Stromal cell of bone marrow (primary cell): ENCODE results near the gene KRT78.
"Not testable (repeated sequence)": the region's sequence is repeated elsewhere in the genome, so short reads cannot be mapped to it uniquely, and the experiment has no call there.

Source experiments
- DNase-seq: peaks from one replicate; pipeline ENCODE4 v3.0.0-alpha.2; 2012; ENCODE audit warnings: low read depth

KRT78 gene, protein sequence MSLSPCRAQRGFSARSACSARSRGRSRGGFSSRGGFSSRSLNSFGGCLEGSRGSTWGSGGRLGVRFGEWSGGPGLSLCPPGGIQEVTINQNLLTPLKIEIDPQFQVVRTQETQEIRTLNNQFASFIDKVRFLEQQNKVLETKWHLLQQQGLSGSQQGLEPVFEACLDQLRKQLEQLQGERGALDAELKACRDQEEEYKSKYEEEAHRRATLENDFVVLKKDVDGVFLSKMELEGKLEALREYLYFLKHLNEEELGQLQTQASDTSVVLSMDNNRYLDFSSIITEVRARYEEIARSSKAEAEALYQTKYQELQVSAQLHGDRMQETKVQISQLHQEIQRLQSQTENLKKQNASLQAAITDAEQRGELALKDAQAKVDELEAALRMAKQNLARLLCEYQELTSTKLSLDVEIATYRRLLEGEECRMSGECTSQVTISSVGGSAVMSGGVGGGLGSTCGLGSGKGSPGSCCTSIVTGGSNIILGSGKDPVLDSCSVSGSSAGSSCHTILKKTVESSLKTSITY

DNA sequence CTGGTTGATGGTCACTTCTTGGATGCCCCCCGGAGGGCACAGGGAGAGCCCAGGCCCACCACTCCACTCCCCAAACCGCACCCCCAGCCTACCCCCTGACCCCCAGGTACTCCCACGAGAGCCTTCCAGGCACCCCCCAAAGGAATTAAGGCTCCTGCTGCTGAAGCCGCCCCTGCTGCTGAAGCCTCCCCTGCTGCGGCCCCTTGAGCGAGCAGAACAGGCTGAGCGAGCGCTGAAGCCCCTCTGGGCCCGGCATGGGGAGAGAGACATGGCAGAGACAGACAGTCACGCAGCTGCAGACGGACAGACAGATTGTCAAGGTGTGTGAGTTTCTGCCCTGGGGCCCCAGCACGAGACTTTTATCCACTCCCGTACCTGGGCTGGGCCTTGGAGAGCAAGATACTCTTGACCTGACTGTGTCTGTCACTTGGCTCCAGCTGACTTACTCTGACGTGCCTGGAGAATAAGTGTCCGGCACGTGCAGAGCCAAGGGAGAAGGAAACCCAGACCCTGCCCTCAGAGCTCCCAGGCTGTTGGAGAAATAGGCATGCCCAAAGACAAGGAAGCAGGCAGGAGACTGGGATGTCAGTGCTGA, at the start of gene KRT78:
KRT78 (minus strand) TSS at position 334 of the 595 bp plus-strand sequence; CDS start at position 270, 64 bp downstream.
- DNase-seq = no peak

DNA sequence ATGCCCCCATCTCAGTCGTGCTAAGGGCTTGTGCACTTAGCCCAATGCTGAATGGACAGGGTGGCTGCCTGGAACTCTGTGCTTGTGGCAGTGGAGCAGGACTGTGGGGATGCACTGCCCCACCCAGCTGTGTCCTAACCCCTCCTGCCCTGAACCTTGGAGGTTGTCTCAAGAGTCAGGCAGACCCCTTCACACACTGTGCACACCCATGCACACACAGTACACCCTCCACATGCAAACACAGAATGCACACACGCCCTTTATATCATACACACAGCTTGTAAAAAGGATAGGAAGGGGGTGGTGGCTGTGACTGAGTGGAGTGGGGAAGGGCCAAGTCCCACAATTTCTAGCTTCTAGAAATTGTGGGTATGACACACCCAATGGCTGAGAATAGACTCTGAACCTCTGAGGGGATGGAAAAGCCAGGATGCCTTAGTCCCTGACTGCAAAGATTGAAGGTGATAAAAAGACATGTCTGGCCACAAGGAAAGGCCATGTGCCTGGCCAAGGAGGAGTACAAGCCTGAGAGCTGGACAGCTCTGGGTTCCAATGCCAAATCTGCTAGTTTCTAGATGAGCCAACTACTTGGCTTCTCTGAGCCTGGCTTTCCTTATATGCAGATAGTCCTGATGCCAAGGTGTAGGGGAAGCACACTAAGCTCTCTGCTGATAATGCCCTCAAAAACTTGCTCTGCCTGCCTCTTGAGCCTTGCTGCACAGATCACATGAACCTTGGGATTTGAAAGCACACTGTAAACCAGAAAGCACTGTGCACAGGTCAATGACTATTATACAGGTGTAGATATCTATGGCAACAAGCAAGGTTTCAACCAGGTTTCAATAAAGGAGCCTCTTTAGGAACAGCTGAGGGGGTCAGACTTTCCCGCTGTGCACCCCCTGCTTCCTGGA, 47.7 kb upstream of the KRT78 start:
- no peak for DNase-seq

DNA sequence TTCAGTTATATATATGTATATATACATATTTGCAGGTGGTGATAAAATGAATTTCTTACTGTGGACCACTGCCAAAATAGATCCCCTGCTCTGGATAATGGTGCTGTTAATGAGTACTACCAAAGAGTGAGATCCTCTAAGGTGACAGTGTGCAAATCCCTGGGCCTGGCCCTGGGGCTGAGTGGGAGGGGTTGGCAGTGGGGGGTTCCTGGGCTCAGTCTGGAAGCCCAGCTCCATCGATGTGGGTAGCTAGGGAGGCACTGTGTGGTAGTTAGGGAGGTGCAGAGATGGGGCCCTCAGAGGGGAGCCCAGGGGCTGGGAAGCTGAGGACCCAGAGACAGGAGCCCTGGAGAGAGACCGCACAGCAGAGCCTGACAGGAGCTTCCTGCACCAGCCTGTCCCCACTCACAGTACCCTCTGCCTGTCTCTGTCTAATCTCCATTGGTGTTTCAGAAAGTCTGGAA, 47.0 kb upstream of the KRT78 start:
- no peak for DNase-seq

DNA sequence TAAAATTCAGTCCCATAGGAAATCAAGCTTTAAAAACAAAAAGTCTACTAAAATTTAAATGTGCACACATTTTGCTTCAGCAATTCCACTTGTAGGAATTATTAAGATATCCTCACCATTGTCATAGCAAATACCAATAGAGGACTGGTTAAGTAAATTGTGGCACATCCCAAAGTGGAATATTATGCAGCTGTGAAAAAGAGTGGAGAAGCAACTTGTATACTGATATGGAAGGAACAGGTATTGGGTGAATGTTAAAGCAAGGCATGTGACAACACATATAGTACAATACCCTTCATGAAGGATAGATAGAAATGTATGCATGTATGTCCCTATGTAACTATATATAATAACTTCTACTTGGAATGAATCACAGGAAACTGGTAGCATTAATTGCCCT, 44.2 kb upstream of the KRT78 start:
- DNase-seq = no peak

DNA sequence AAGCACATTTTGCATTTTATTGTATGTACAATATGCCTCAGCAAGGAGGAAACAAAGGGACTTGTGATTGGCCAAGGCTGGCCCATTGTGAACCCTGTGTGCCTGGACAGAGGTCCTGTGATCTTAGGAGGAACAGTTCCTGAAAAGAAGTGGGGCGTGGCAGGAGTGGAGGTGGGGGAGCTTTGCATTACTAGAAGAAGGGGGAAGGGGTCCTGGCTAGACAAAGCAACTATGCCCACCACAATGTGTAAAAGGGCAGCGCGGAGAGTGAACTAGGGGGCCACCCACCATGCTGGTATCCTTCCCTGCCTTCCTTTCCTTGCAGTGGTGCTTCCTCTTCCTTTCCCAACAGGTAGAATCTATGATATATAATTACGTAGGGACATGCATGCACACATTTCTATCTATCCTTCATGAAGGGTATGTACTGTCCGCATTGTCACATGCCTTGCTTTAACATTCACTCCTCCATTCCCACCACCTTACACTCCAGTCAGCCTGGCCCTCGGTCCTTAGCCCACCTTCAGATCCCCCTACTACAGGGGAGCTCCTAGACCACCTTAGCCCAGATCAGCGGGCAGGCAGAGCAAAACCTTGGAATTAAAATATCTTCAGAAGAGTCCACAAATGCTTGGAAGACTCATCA, 43.5 kb upstream of the KRT78 start:
- DNase-seq = no peak

DNA sequence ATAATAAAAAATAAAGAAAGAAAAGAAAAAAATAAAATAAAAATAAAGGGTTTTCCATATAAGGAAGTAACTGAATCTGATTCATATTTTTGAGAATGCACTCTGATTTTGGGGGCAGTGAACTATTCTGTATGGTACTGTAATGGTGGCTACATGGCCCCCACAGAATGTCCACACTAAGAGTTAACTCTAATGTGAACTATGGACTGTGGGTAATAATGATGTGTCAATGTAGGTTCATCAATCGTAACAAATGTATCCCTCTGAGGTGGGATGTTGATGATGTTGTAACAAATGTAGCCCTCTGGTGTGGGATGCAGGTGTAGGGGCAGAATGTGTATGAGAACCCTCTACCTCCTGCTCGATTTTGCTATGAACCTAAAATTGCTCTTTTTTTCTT, 42.2 kb upstream of the KRT78 start:
- no peak for DNase-seq

DNA sequence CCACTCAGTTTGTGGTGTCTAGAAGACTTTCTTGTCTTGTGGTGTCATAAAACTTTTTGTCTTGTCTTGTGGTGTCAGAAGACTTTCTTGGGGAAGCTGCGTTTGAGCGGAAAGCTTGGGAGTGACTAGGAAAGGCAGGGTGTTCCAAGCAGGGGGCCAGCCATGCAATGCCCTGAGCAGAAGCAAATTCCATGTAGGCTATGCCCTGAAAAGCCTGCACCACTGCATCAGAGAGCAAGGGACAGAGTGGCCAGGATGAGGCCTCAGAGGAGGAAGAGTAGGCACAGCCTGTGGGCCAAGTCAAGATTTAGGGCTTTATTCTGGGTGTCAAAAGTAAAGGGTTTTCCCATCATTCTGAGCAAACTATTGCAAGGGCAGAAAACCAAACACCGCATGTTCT, 41.6 kb upstream of the KRT78 start:
- no peak for DNase-seq

DNA sequence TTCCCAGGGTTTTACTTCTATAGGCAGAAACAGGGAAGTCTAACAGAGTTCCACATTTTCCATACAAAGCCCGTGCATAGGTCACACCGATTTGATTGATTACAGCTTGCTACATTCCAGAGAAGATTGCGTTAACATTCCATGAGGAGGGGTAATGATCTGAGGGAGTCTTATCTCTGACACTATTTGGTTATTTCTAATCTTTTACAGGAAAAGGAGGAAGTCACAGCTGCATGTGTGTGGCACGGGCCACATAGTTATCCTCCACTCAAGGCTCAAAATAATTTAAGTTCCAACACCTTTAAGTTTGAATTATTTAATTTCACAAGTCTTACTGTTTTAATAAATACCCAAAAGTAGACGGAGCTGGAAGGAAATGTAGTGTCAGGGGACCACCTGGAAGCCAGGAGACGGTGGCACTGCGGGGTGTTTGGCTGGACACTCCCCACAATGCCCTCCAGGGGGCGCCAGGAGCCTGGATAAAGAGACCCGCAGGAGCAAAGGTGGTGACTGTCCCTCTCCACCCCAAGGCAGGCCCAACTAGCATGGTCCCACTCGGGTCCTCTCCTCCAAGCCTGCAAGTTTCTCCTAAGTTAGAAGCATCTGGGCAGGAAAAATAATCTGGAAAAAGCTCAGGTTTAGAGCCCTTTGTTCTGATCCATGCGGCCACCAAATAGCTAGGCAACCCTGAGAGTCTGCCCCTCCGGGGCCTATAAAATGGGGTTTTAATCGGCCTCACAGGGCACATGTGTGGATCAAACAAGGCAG, 35.9 kb upstream of the KRT78 start:
- DNase-seq = no peak

DNA sequence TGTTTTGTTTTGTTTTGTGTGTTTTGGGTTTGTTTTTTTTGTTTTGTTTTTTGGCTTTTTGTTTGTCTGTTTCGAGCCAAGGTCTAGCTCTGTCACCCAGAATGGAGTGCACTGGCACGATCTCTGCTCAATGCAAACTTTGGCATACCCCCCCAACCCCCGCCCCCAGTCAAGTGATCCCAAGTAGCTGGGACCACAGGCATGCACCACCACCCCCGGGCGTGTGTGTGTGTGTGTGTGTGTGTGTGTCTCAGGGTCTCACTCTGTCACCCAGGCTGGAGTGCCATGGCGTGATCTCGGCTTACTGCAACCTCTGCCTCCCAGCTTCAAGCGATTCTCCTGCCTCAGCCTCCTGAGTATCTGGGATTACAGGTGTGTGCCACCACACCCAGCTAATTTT, 31.7 kb upstream of the KRT78 start:
- DNase-seq = not testable (repeated sequence)

DNA sequence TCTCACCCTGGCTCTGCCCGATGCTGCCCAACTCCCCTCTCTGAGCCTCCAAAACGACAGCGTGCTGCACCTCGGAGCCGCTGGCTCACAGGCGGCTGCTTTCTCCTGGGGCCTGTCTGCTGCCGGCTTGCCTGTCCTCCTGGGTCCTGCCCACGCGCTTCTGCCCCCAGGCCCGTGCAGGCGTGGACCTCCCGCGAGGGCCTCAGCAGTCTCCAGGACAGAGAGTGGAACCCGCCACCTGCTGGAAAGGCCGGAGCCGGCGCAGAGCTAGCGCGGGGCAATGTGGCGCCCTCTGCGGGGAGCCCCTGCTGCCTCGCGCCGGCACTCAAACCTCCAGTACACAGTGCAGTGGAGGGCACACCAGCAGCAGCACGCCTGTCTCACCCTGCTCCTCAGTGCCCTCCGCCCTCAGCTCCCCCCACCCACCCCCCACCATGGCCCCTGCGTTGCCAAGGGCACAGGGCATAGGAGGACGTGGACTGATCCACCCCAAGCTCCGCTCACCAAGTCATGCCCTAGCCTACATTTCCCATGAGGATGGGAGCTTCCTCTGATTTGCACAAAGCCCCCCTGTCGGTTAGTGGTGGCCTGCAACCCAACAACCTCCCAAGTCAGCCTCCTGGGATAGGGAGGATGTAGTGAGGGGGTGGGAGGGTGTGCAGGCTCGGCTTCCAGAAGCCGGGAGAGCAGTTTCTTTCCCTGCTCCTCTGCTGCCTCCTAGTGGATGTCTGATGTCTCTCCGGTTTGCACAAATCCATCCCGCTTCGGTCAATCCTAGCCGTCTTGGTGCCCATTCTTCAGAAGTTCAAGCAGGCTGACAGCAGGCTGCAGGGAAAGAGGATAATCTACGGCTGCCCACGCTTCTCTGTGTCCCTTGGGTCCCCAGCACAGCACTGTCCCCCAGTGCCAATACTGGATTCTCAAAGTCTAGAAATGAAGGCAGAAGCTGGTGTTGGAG, 30.9 kb upstream of the KRT78 start:
- peak; percentile 76 for DNase-seq

DNA sequence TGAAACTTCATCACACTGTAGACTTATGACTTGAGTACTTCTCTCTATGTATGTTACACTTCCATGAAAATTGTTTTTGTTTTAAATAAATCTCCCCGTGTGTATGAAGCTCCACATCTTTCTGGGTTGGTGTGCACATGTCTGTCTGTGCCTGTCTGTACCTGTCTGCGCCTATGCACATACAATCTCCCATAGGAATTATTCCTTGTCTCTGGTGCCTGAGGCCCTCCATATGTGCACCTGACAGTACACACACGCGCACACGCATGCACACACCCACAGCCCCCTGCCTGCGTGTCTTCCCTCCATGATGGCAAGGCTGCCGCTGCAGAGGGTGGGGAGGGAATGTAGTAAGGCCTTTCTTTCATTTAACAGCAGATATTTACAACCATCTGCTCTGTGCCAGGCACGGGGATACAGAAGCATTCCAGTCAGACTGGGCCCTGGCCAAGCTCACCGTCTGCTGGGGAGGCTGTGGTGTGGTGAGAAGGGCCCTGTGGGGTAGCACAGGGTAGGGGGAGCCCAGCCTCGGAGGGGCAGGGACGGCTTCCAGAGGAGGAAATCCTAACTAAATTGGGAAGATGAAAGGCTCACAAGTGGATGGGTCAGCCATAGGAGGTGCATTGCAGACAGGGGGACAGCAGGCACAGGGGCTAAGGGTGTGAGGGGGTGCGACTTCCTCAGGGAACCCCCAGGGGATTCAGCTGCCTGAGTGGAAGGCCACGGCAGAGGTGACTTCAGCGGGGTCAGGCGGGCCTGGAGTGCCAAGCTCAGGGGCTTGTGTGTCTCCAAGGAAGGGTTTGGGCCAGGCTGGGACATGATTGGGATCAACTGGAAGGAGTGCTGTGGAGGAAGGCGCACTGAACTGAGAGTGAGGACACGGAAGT, 30.0 kb upstream of the KRT78 start:
- DNase-seq = no peak

DNA sequence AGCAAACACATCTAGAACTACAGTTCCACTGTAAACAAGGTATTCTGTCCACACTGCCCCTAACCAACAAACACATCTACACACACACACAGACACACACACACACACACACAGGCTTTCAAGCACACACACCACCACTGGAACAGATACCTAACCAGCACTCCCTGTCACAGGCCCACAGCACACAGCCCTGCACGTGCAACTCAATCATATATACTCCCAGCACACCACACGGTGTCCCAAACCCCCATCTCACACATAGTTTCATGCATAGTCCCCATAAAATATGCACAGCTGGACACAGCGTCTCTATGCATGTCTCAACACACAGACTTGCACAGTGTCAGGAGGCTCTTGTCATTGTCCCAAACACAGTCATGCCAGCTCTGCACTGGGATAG, 28.4 kb upstream of the KRT78 start:
- no peak for DNase-seq

DNA sequence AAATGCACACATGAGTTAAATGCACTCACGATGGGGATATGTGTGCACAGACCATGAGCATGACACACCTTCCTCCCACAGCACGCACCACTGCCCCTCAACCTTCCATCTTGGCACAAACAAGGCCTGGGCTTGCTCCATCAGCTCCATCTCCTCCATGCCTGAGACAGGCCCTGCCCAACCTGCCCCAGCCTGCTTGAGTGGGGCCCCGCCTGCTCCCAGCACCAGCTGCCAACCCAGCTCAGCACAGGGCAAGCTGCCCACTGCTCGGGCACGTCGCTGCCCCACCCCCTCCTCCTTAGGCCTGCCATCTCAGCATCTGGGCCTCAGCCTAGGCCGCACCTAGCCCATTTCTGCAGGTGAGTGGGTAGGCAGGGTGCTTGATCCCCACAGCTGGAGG, 27.6 kb upstream of the KRT78 start:
- no peak for DNase-seq

DNA sequence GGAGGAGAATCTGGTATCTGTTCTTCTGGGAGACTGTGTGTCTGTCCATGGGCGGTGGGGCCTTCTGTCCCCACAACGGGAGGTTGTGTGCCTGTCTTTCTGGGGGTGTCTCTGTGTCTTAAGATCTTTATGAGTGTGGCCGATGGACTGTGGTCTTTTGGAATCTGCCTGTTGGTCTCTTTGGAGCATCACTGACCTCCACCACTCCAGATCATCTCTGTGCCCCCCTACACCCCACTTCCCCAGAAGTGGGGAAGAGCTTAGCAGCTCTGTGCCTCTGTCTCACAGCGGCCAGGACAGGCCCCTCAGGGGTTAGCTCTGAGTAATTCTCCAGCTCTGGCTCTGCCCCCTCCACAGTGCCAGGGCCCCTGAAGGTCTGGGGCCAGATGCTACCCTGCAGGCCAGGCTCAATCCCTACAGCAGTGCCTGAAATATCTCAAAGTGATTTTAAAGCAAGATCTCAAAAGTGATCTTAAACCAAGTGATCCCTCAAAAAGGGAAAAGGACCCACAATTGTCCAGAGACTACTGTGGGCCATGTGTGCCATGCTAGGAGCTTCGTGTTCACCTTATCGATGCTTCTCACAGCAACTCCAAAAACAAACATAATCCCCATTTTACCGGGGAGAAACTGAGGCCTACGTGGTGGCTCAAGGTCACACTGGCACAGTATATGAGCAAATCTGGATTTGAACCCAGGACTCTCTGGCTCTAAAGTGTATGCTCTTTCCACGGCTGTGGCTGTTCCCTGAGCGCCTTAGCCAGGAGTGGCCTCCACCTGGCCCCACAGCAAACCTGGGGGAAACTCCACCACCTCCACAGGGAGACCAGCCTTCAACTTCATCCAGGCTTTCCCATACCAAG, 26.0 kb upstream of the KRT78 start:
- no peak for DNase-seq

DNA sequence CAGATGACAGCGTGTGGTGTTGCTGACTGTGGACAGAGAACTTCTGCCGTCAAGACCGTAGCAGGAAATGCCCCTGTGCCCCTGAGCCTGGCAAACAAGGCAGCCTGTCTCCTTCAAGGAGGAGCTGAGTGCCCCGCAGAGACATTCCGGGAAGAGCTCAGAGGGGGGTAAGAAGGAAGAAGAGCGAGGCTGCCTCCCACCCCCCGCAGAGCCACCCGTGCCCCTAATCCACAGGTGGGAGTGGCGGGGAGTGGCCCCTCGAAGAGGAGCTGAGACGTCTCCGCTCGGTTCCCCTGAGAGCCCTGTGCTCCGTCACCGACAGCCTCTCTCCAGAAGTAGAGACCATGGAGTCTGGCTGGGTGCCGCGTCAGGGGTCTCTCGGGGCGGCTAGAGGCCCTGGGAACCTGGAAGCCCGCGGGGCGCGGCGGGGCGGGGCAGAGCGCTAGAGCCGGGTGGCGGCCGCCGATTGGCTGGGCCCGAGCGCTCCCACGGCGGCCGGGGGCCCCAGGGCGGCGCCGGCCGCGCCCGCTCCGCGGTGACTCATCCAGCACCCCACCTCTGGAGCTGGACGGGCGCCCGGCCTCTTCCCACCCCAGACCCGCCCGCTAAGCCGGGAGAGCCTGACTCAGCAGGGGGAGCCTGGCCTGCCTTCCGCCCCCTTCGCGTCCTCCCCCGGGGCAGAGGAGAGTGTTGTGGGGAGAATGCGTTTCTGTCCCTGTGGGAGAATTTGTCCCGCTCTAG, 25.2 kb upstream of the KRT78 start:
- DNase-seq = peak; percentile 84

DNA sequence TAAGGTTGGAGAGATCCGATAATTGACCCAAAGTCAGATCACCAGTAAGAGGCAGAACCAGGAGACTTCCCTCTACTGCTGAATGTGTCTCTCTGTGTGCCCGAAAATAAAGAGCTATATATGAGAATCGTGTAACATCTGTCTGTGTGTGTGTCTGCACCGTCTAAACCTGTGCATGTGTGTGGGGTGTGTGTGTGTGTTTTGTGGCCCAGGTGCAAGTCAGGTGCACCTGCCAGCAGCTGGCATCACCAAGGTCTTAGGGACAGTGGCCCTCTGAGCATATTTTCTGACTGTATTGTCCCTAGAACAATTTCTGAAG, 24.7 kb upstream of the KRT78 start:
- no peak for DNase-seq

DNA sequence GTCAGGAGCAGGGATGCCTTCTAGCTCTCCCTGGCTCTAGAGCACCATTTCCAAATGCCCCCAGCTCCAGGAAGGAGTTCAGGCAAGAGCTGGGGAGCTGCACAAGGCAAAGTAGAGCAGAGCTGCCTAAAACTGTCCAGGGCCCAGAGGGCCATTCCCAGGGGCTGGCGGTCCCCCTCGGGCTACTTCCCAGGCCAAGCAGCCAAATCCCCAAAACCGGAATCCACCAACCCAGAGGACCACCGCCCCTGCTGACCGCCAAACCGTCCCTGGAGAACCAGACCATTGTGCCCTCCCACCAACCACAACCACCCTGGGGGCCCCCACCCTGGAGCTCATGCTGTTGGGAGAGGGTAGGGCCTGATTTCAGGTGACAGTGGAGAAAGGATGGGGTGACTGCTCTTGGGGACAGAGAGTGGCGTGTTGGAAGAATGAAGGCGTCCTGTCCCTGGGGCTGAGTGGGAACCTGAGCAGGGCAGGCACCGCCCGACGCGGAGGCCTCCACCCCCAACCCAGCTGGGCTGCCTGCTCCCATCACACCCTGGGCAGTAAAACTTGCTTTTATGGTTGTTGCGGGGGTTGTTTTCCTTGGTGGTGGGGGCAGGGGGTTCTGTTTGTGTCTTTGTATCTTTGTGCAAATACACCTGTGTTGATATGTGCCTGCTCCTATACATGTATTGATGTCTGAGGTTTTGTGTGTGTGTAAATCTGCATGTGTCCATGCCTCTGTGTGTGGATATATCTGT, 24.0 kb upstream of the KRT78 start:
- no peak for DNase-seq
